Endodermal cell (in vitro differentiated cells): ENCODE results near the gene BAMBI. TPM values are rescaled to one million over a fixed set of nuclear protein-coding genes. Genes with fewer than 3 reads are reported as not detected.

Experiments used
- DNase-seq: peaks from one replicate; pipeline ENCODE4 v3.0.0-alpha.2; 2017
- H3K27ac ChIP-seq: 2 replicates; pipeline ENCODE4 v1.5.1; 2013; ENCODE audit warnings: mild to moderate bottlenecking, low read depth, low read length, moderate library complexity
- H3K27me3 ChIP-seq: 2 replicates; pipeline ENCODE4 v1.6.1; 2013; ENCODE audit warnings: mild to moderate bottlenecking, low read length, moderate library complexity; ENCODE audit not compliant: insufficient read depth, control insufficient read depth, poor library complexity, severe bottlenecking
- H3K36me3 ChIP-seq: 2 replicates; pipeline ENCODE4 v1.7.0; 2013; ENCODE audit warnings: mild to moderate bottlenecking, low read length, moderate library complexity; ENCODE audit not compliant: control insufficient read depth, insufficient read depth
- H3K4me1 ChIP-seq: one replicate; pipeline ENCODE4 v1.7.0; 2013; ENCODE audit warnings: low read length; ENCODE audit not compliant: control insufficient read depth, insufficient read depth
- H3K4me3 ChIP-seq: 2 replicates; pipeline ENCODE4 v1.5.1; 2013; ENCODE audit warnings: mild to moderate bottlenecking, low read length, moderate library complexity
- H3K9ac ChIP-seq: 2 replicates; pipeline ENCODE4 v1.6.1; 2013; ENCODE audit warnings: mild to moderate bottlenecking, low read length, moderate library complexity; ENCODE audit not compliant: poor library complexity, severe bottlenecking; ENCODE audit errors: extremely low read depth
- H3K9me3 ChIP-seq: 2 replicates; pipeline ENCODE4 v1.6.1; 2013; ENCODE audit warnings: mild to moderate bottlenecking, low read length, moderate library complexity; ENCODE audit not compliant: control insufficient read depth
- H3K27ac Mint-ChIP-seq: 2 replicates; pipeline ENCODE4 v1.8.0; 2020; ENCODE audit warnings: mixed read lengths
- H3K27me3 Mint-ChIP-seq: 2 replicates; pipeline ENCODE4 v1.8.0; 2021; ENCODE audit warnings: mild to moderate bottlenecking, mixed read lengths; ENCODE audit not compliant: insufficient read depth
- H3K36me3 Mint-ChIP-seq: 2 replicates; pipeline ENCODE4 v1.8.0; 2020; ENCODE audit warnings: low read depth, mixed read lengths
- H3K4me1 Mint-ChIP-seq: 2 replicates; pipeline ENCODE4 v1.8.0; 2020; ENCODE audit warnings: mixed read lengths
- H3K4me3 Mint-ChIP-seq: 2 replicates; pipeline ENCODE4 v1.8.0; 2020; ENCODE audit warnings: mild to moderate bottlenecking, moderate library complexity, mixed read lengths
- H3K9me3 Mint-ChIP-seq: 2 replicates; pipeline ENCODE4 v1.8.0; 2020; ENCODE audit warnings: mild to moderate bottlenecking, mixed read lengths
- WGBS, 2 experiments: methylation state at CpG; one replicate each; pipeline versions ENCODE4 v1.1.5 to v1.1.7; 2013; ENCODE audit warnings: missing lambda C conversion rate in 2 of 2, mixed read lengths in 1 of 2; ENCODE audit not compliant: insufficient coverage in 1 of 2, insufficient read length in 1 of 2; 5-methylcytosine and 5-hydroxymethylcytosine counted together
- total RNA-seq, 2 donors: library from RNA; stranded (reverse); fragmentation: NEBNext Ultra II Directional in 1 of 2; extraction: Animal tissue kit (Norgen Biotek cat#: 25700) in 1 of 2; gene quantifications; 2 replicates in 1 of 2; 3 replicates in 1 of 2; pipeline ENCODE4 v1.2.1, GENCODE V29; 2021
- TF ChIP-seq, protein P1 (sequence below): fragments of 200-600 bp; sonication (generic); conservative IDR thresholded peaks from 2 replicates; pipeline ENCODE4 v1.5.0; 2021; ENCODE audit warnings: antibody characterized with exemption, mild to moderate bottlenecking

BAMBI gene
- total RNA-seq, 2 donors from 2014 or later: 41.4 to 49.2 TPM

DNA sequence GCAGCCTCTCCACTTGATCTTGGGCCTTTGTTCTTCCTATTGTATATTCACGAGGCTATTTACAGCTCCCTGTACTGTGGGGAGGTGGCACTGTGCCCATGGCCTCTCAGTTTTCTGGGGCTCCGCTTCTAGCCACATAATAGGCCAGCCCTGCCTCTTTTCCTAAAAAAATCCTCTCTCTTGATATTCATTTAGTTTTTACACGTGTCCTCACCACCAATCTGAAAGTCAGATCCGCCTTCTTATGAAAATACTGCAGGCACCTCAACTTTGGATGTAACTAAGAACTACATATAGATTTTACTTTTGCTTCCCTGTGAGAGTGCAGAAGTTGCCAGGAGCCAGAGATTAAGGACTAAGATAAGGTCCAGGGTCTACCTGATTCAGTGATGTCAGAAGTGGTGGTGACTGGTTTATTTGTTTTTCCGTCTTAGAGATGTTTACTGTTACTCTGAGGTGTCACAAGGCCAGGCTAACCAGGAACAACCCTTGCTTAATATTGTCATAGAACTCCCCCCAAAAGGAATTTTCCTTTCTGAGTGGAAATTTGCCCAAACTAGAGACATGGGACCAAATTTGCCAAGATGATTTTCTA lies 7.8 kb downstream of the BAMBI start:
- no peak for DNase-seq
- TF ChIP-seq, protein P1, sequence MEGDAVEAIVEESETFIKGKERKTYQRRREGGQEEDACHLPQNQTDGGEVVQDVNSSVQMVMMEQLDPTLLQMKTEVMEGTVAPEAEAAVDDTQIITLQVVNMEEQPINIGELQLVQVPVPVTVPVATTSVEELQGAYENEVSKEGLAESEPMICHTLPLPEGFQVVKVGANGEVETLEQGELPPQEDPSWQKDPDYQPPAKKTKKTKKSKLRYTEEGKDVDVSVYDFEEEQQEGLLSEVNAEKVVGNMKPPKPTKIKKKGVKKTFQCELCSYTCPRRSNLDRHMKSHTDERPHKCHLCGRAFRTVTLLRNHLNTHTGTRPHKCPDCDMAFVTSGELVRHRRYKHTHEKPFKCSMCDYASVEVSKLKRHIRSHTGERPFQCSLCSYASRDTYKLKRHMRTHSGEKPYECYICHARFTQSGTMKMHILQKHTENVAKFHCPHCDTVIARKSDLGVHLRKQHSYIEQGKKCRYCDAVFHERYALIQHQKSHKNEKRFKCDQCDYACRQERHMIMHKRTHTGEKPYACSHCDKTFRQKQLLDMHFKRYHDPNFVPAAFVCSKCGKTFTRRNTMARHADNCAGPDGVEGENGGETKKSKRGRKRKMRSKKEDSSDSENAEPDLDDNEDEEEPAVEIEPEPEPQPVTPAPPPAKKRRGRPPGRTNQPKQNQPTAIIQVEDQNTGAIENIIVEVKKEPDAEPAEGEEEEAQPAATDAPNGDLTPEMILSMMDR: no peak
- peak overlapping the region; percentile 2 for H3K4me3 Mint-ChIP-seq
- peaks cover 69% of the 10 kb centered on the region for H3K4me1 Mint-ChIP-seq
- Histone ChIP-seq H3K4me3 (peak overlapping the region; percentile 27), H3K4me1 (peaks cover 26% of the 10 kb centered on the region), H3K27me3 (no peaks in the 10 kb centered on the region), H3K9ac (no peak overlapping the region), H3K36me3 (peaks cover 26% of the 10 kb centered on the region), H3K9me3 (no peaks in the 10 kb centered on the region), H3K27ac (no peak overlapping the region)
- no peaks in the 10 kb centered on the region for H3K9me3 Mint-ChIP-seq
- H3K27me3 Mint-ChIP-seq: no peaks in the 10 kb centered on the region
- H3K36me3 Mint-ChIP-seq: peaks cover 43% of the 10 kb centered on the region
- peak overlapping the region; percentile 63 for H3K27ac Mint-ChIP-seq
- 74 to 80% methylated on average over 2 to 5 of the region's 5 CpGs for WGBS, 2 experiments

DNA sequence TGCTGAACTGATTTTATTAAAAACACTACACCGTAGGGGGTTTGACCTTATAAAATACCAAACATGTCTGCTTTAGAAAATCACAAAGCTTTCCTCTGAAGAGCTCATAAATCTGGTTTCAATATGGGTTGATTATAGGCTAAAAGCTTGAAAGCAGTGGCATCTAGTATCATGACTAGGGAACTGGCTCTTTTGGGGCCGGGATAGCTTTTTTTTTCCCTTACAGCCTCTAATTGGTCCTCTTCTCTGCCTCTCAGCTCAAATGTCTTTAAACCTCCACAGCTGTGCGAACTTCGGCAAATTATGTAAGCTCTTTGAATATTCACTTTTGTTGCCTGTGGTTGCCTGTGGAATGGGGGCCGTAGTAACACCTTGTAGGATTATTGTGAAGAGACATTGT lies 8.4 kb downstream of the BAMBI start:
- Histone ChIP-seq H3K4me3 (peak overlapping the region; percentile 27), H3K9ac (no peak overlapping the region), H3K27ac (no peak overlapping the region), H3K4me1 (peaks cover 30% of the 10 kb centered on the region), H3K36me3 (peaks cover 26% of the 10 kb centered on the region), H3K27me3 (no peaks in the 10 kb centered on the region), H3K9me3 (no peaks in the 10 kb centered on the region)
- TF ChIP-seq, protein P1: no peak
- H3K27me3 Mint-ChIP-seq: no peaks in the 10 kb centered on the region
- H3K4me3 Mint-ChIP-seq: no peak overlapping the region
- H3K27ac Mint-ChIP-seq: peak overlapping the region; percentile 63
- H3K36me3 Mint-ChIP-seq: peaks cover 38% of the 10 kb centered on the region
- DNase-seq: no peak
- no peaks in the 10 kb centered on the region for H3K9me3 Mint-ChIP-seq
- WGBS, 2 experiments: 54 to 80% methylated on average over 1 to 5 of the region's 5 CpGs
- H3K4me1 Mint-ChIP-seq: peaks cover 69% of the 10 kb centered on the region

DNA sequence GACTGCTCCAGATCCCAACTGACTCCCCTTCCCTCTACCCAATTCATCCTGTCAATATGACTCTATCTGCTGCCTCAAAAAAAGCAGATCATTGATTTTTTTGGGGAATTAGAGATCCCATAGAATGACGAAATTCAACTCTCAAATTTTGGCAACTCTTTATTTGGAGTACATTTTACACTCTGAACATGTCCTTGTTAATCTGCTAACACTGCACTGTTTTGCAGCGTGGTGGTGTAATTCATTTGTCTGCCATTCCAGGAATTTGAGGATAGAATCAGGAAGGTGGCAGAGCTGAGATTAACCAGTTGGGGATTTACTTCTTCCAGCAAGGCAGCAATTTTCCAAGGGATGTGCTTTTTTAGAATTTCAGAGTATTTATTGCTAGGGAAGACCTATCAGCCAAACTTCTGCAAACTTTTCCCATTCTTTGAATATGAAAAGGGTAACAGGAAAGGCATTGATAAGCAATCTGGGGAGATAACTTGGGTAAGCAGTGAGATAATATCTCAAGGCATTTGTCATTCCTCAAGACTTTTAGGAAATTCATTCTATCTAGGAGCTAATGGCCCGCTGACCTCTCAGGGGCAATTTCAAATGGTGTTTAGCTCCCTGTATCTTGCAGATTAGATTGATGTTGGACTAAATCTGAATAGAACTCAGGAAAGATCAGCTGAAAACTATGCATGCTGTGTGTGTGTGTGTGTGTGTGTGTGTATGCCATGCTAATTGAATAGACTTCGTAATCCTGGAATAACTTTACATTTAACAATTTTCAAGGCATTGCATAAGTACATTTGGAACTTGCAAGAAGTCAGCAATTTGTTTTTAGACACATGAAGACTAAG lies 9.7 kb downstream of the BAMBI start:
- Histone ChIP-seq H3K36me3 (peaks cover 15% of the 10 kb centered on the region), H3K4me3 (no peak overlapping the region), H3K4me1 (peaks cover 24% of the 10 kb centered on the region), H3K9me3 (no peaks in the 10 kb centered on the region), H3K27me3 (no peaks in the 10 kb centered on the region), H3K9ac (no peak overlapping the region), H3K27ac (no peak overlapping the region)
- TF ChIP-seq, protein P1: no peak
- DNase-seq: no peak
- no peaks in the 10 kb centered on the region for H3K9me3 Mint-ChIP-seq
- WGBS, 2 experiments: 14 to 29% methylated on average over 3 of the region's 4 CpGs
- H3K27me3 Mint-ChIP-seq: no peaks in the 10 kb centered on the region
- peak overlapping the region; percentile 60 for H3K27ac Mint-ChIP-seq
- peaks cover 25% of the 10 kb centered on the region for H3K36me3 Mint-ChIP-seq
- peak overlapping the region; percentile 4 for H3K4me3 Mint-ChIP-seq
- peaks cover 58% of the 10 kb centered on the region for H3K4me1 Mint-ChIP-seq
